Measurements from ENCODE around the gene PDGFA.

PDGFA gene

GRCh38 chr7:489876-490275 lies 29.8 kb downstream of the PDGFA start:
- DNase-seq (ENCODE audit: low spot score): no peak
- TF ChIP-seq, protein P1, sequence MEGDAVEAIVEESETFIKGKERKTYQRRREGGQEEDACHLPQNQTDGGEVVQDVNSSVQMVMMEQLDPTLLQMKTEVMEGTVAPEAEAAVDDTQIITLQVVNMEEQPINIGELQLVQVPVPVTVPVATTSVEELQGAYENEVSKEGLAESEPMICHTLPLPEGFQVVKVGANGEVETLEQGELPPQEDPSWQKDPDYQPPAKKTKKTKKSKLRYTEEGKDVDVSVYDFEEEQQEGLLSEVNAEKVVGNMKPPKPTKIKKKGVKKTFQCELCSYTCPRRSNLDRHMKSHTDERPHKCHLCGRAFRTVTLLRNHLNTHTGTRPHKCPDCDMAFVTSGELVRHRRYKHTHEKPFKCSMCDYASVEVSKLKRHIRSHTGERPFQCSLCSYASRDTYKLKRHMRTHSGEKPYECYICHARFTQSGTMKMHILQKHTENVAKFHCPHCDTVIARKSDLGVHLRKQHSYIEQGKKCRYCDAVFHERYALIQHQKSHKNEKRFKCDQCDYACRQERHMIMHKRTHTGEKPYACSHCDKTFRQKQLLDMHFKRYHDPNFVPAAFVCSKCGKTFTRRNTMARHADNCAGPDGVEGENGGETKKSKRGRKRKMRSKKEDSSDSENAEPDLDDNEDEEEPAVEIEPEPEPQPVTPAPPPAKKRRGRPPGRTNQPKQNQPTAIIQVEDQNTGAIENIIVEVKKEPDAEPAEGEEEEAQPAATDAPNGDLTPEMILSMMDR (IDR thresholded peaks at IDR 0.05; ENCODE audit: borderline replicate concordance, control extremely low read depth, extremely low read depth, insufficient read depth, missing control alignments): no peak
- in situ Hi-C loops (cut with MboI; ENCODE audit: low sequenced_read_pairs, unreplicated experiment): no loop called here

DNA sequence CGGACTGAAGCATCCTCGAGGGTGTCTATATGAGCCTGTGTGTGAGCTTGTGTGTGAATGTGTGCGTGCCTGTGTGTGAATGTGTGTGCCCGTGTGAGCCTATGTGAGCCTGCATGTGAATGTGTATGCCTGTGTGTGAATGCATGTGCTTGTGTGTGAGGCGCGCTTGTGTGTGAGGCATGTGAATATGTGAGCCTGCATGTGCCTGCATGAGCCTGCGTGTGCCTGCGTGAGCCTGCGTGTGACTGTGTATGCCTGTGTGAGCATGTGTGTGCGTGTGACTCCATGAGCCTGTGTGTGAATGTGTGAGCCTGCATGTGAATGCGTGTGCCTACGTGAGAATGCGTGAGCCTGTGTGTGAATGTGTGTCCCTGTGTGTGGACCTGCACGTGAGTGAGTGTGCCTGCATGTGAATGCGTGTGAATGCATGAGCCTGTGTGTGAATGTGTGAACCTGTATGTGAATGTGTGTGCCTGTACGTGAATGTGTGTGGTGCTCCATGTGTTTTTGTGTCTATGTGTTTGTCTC lies 33.4 kb downstream of the PDGFA start:
- in situ Hi-C loops (cut with MboI; ENCODE audit: low sequenced_read_pairs, unreplicated experiment): no loop called here
- TF ChIP-seq, protein P1 (IDR thresholded peaks at IDR 0.05; ENCODE audit: borderline replicate concordance, control extremely low read depth, extremely low read depth, insufficient read depth, missing control alignments): no peak
- no peak for DNase-seq (ENCODE audit: low spot score)

- in situ Hi-C loops (cut with MboI; ENCODE audit: low sequenced_read_pairs, unreplicated experiment): no loop called here
- DNase-seq (ENCODE audit: low spot score): no peak
- TF ChIP-seq, protein P1 (IDR thresholded peaks at IDR 0.05; ENCODE audit: borderline replicate concordance, control extremely low read depth, extremely low read depth, insufficient read depth, missing control alignments): no peak
Measured at GRCh38 chr7:485188-486081, 34.2 kb downstream of the PDGFA start.

- in situ Hi-C loops (cut with MboI; ENCODE audit: low sequenced_read_pairs, unreplicated experiment): no loop called here
- TF ChIP-seq, protein P1 (IDR thresholded peaks at IDR 0.05; ENCODE audit: borderline replicate concordance, control extremely low read depth, extremely low read depth, insufficient read depth, missing control alignments): no peak
- DNase-seq (ENCODE audit: low spot score): no peak
Measured at GRCh38 chr7:484356-485101, 35.1 kb downstream of the PDGFA start.

- DNase-seq (ENCODE audit: low spot score): no peak
- in situ Hi-C loops (cut with MboI; ENCODE audit: low sequenced_read_pairs, unreplicated experiment): no loop called here
- TF ChIP-seq, protein P1 (IDR thresholded peaks at IDR 0.05; ENCODE audit: borderline replicate concordance, control extremely low read depth, extremely low read depth, insufficient read depth, missing control alignments): no peak
Measured at GRCh38 chr7:483656-484355, 35.8 kb downstream of the PDGFA start.

- TF ChIP-seq, protein P1 (IDR thresholded peaks at IDR 0.05; ENCODE audit: borderline replicate concordance, control extremely low read depth, extremely low read depth, insufficient read depth, missing control alignments): no peak
- in situ Hi-C loops (cut with MboI; ENCODE audit: low sequenced_read_pairs, unreplicated experiment): no loop called here
- no peak for DNase-seq (ENCODE audit: low spot score)
Measured at GRCh38 chr7:482521-483083, 37.0 kb downstream of the PDGFA start.
